Bronchial epithelial cell (primary cell): ENCODE results near the gene HERC3. TPM values are rescaled to one million over a fixed set of nuclear protein-coding genes. Genes with fewer than 3 reads are reported as not detected.

Source experiments
- DNase-seq: peaks from one replicate; pipeline ENCODE4 v3.0.0-alpha.2; 2010; ENCODE audit warnings: low read depth
- FAIRE-seq: peaks from 2 replicates; lab custom pipeline; 2011; peaks lifted over from hg19 to GRCh38; lab: Jason Lieb, UNC
- H3K27me3 ChIP-seq: 2 replicates; pipeline ENCODE4 v1.5.1; 2011; ENCODE audit warnings: low read length; ENCODE audit not compliant: control insufficient read depth, insufficient read depth
- H3K36me3 ChIP-seq: 2 replicates; pipeline ENCODE4 v1.5.1; 2011; ENCODE audit warnings: low read length; ENCODE audit not compliant: control insufficient read depth, insufficient read depth
- H3K4me3 ChIP-seq: 2 replicates; pipeline ENCODE4 v1.5.1; 2011; ENCODE audit warnings: mild to moderate bottlenecking, low read depth, low read length, control low read depth
- total RNA-seq: library from RNA; depleted of rRNA; stranded (reverse); fragments of >200 nt; gene quantifications from 2 replicates; pipeline ENCODE4 v1.2.1, GENCODE V29; 2014
- TF ChIP-seq, protein P1 (sequence below): IDR thresholded peaks from 2 replicates; pipeline ENCODE4 v1.5.1; 2011; ENCODE audit warnings: mild to moderate bottlenecking, moderate library complexity, low read length, control low read depth, inconsistent platforms; ENCODE audit not compliant: insufficient read depth, severe bottlenecking

HERC3 gene
- total RNA-seq, 1 donor from 2014 or later, result 25.3 TPM

DNA sequence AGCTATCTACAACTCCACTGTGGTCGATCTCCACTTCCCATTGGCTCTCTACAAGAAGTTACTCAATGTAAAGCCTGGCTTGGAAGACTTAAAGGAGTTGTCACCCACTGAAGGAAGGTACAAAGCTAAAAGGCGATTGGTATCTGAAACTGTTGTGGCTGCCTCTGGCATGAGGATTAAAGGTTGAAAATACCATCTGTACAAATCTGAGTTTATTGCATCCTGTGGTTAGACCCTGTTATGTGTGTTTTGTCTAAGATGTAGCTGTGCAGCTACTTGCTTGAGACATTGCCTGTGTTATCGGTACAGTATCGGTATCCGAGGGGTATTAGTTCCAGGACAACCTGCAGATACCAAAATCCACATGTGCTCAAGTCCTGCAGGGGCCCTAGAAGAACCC lies 88.9 kb downstream of the HERC3 start:
- DNase-seq, result no peak
- Histone ChIP-seq H3K27me3 (no peaks in the 10 kb centered on the region), H3K36me3 (peaks cover 6% of the 10 kb centered on the region), H3K4me3 (no peak overlapping the region)
- TF ChIP-seq, protein P1, sequence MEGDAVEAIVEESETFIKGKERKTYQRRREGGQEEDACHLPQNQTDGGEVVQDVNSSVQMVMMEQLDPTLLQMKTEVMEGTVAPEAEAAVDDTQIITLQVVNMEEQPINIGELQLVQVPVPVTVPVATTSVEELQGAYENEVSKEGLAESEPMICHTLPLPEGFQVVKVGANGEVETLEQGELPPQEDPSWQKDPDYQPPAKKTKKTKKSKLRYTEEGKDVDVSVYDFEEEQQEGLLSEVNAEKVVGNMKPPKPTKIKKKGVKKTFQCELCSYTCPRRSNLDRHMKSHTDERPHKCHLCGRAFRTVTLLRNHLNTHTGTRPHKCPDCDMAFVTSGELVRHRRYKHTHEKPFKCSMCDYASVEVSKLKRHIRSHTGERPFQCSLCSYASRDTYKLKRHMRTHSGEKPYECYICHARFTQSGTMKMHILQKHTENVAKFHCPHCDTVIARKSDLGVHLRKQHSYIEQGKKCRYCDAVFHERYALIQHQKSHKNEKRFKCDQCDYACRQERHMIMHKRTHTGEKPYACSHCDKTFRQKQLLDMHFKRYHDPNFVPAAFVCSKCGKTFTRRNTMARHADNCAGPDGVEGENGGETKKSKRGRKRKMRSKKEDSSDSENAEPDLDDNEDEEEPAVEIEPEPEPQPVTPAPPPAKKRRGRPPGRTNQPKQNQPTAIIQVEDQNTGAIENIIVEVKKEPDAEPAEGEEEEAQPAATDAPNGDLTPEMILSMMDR, result no peak
- no peak for FAIRE-seq

DNA sequence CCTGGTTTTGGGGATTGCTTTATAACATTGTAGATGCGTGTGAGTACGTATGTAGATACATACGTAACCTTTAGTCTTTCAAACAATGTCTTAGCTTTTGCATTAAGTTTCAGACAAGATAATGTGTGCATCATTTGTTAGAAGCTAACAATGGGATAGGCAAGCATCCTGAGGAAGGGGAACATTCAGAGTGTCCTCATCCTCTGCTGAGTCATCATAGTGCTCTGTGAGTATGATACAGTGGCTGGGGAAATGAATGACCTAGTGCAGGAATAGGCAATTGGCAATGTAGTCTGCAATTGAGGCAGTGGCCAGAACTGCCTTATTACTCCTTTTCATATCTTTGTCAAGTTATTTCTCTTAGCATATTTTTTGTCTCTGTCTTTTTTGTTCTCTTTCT lies 98.1 kb downstream of the HERC3 start:
- TF ChIP-seq, protein P1, result no peak
- FAIRE-seq (peak; percentile 43), DNase-seq (peak; percentile 53)
- Histone ChIP-seq H3K27me3 (no peaks in the 10 kb centered on the region), H3K36me3 (no peaks in the 10 kb centered on the region), H3K4me3 (no peak overlapping the region)

DNA sequence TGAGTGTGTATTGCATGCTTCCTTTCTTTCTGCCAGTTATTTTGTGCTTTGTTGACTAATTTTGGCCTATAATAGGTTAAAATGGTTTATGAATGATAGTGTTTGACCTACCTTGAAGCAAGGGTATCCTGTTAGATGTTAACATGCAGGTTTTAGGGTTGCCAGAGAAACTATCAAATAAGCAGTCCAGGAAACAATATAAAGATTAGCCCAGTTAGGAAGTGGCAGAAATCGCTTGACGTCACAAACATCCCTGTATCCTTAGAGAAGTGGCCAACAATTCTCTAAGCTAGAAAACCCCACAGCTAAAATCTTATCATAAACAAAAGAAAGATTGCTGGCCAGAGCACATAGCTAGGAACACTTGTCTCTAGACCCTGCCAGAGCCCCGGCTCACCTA lies 101.5 kb downstream of the HERC3 start:
- TF ChIP-seq, protein P1, result no peak
- no peak for DNase-seq
- Histone ChIP-seq H3K27me3 (no peaks in the 10 kb centered on the region), H3K36me3 (no peaks in the 10 kb centered on the region), H3K4me3 (no peak overlapping the region)
- FAIRE-seq, result no peak

DNA sequence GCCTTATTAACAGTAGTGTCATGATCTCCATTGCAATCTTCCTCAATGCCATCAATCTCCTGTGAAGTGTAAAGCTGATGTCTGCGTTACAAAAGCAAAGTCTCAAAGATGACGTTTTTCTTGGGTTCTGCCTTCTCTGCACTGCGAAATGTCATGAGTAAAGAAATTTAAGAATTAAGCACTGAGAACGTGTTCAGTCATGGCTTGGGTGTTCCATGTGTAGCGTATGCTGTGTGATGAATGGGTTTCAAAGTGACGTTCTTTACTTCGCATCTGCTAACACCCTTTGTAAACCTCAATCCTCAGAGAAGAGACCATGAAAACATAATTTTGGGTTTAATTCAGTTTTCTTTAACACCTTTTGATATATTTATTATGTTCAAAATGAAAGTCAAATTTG lies 104.3 kb downstream of the HERC3 start:
- DNase-seq, result peak; percentile 17
- no peaks in the 10 kb centered on the region for H3K36me3 ChIP-seq
- no peaks in the 10 kb centered on the region for H3K27me3 ChIP-seq
- no peak overlapping the region for H3K4me3 ChIP-seq
- no peak for FAIRE-seq
- TF ChIP-seq, protein P1, result no peak

DNA sequence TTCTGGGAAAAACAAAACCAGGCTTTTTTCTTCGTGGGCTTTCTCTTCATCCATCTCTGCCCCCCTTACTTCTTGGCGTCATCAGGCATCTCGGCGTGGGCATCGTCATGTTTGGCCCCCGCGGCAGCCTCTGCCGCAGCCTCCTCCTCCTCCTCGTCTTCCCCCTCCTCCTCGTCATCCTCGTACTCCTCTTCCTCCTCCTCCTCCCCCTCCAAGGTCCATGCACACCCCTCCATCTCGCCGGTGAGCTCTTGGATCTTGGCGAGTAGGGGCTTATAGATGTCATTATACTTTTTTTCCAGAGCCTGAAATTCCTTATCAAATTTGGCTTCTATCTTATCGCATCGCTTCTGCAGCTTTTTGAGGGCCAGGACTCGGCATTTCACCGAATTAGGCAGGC lies 104.9 kb downstream of the HERC3 start:
- H3K4me3 ChIP-seq, result peak overlapping the region; percentile 60
- FAIRE-seq (no peak), DNase-seq (no peak)
- no peaks in the 10 kb centered on the region for H3K27me3 ChIP-seq
- peaks cover 1% of the 10 kb centered on the region for H3K36me3 ChIP-seq
- TF ChIP-seq, protein P1, result no peak
